Glomerular visceral epithelial cell (primary cell): Measurements from ENCODE around the gene EFNA2.
A peak's percentile ranks its signal among the peaks of the same experiment; 100 is the strongest.

ENCODE experiments used
- DNase-seq: peaks from one replicate; pipeline ENCODE4 v3.0.0-alpha.2; 2016; ENCODE audit errors: extremely low spot score

Gene EFNA2

DNA sequence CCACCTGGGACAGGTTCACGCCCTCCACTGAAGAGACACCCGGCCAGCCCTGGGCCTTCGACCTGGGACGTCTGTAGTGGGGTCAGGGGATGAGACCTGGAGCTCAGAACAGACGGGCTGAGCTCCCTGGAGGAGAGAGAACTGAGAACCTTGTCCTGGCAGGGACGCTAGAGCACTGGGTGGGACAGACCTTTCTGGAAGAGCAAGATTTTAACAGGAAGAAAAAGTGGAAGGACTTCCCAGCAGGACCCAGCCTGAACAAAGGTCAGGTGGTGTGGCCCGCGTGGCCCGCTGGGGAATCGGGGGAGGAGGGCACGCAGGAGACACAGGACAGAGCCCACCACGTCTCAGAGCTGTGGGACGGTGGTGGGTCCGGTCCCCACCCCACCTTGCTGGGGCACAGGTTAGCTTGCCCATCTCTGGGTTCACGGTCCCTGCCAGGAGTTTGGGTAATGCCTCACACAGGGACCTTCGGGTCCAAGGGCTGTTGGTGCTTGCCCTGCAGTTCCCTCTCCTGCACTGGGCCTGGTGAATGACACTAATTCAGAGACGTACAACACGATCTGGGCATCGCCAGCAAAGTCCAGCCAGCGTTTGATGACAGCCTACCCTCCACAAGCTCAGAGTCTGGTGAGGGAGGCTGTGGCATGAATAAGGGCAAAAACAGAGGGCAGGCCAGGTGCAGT lies 1.2 kb upstream of the EFNA2 start:
- no peak for DNase-seq

DNA sequence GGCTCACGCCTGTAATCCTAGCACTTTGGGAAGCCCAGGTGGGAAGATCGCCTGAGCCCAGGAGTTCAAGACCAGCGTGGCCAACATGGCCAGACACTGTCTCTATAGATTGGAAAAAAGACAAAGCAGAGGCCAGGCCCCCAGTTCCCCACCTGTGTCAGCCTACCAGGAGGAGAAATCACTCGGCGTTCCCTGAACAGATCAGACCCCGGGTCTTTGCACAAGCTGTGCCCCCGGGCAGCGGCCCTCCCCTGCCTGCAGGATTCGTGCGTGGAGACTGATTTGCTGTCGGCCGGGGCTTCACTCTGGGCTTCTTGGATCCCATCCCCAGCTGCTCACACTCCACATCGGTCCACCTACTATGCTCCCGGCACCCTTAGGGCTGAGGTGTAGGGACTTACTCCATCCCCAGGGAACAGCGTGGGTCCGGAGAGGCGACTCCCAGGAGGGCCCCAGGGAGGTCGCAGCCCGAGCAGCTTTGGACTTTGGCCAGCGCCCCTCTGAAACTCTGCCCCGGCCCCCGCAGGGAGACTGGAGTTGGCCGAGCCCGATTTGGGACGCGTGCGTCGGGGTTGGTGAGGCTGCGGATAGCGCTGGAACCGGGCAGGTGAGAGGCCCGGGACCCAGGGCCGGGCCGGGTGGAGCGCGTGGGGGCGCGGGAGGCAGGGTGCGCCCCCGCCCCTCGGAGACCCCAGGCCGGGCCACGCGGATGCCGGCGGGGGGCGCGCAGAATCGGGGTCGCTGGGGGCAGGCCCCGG lies 515 bp upstream of the EFNA2 start:
- no peak for DNase-seq

DNA sequence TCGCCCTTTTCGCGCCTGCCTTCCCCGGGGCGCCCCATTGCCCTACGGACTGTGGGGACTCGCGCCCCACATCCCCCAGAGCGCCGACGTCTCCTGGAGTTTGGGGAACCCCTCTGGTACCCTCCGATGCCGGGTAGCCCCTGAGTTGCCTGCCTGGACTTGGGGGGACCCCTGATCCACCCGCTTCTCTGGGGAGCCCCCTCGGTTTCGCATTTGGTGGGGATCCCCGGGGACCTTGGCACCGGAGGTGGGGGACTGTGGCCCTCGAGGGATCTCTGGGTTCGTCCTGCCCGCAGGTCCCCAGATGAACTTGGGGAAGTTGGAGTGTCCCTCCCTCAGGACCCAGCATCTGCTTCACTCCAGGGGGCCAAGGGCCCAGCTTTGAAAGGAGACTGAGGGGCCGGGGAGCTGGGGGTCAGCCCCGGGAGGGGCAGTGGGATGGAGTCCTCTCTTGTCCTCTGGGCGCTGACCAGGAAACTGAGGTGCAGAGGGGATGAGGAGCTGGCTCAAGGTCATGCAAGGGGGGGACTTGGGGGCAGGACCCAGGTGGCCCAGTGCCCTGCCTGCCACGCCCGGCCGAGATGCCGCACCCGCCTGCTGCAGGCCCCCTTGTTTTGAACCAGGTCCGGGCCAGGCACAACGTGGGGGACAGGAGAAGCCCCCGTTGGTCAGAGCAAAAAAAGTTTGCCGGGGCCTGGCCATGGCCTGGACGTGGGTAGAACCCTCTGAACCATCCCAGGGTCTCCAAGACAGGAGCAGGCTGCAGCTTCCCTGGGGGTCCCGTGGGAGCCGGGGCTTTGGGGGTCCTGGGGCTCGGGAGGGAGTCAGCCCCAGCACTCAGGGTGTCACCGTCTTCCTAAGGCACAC lies 1.0 kb downstream of the EFNA2 start:
- no peak for DNase-seq

DNA sequence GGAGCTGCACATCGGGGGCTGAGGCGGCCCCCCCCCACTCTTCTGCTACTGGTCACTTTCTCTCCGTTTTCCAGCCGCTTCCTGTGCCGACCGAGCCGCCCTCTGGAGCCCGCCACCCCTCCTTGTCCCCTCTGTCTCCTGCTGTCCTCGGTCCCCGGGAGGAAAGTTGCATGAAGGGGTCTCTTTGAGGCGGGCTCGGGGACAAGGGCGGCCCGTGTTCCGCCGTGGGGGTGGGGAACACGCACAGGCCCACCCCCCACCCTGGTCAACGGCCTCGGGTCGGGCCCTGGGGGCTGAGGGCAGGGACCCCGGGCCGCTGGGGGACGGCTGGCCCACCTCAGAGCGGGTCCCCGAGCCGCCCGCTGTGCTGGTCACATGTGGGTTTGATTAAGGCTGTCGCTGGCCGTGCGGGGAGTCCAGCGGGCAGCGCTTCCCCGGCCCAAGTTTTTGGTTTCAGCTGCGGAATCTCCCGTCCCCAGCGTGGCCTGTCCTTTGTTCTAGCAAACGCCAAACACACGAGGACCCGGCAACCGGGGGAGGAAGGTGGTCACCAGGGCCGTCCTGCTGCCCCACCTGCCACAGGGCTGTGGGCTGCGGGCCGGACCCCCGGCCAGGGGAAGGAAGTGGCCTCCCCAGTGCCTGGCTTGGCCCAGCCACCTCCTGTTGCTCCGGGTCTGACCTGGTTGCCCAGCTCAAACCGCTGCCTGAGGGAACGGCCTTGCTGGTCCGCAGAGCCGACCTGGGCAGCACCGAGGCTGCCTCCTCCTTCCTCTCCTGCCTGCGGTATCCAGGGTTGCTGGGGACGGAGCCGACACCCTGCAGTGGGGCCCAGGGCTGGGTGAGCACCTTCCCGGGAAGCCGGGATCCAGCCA lies 1.9 kb downstream of the EFNA2 start:
- no peak for DNase-seq

DNA sequence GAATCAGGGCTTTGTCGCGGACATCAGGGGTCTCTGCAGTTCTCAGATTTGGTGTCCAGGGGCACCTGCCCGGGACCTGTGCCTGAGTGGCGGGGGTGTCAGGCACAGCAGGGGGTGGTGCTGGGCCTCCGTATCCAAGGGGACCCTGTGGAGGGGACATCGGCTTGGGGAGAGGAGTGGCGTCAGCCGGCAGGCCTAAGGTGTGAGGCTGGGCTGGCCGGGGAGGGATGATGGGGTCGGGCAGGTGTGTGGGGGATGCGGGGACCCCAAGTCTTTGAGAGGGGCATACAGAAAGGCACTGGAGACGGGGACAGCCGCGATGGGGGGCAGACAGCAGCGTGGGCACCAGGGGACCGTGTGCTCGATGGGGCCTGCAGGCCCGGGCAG lies 2.5 kb downstream of the EFNA2 start:
- DNase-seq, result no peak

DNA sequence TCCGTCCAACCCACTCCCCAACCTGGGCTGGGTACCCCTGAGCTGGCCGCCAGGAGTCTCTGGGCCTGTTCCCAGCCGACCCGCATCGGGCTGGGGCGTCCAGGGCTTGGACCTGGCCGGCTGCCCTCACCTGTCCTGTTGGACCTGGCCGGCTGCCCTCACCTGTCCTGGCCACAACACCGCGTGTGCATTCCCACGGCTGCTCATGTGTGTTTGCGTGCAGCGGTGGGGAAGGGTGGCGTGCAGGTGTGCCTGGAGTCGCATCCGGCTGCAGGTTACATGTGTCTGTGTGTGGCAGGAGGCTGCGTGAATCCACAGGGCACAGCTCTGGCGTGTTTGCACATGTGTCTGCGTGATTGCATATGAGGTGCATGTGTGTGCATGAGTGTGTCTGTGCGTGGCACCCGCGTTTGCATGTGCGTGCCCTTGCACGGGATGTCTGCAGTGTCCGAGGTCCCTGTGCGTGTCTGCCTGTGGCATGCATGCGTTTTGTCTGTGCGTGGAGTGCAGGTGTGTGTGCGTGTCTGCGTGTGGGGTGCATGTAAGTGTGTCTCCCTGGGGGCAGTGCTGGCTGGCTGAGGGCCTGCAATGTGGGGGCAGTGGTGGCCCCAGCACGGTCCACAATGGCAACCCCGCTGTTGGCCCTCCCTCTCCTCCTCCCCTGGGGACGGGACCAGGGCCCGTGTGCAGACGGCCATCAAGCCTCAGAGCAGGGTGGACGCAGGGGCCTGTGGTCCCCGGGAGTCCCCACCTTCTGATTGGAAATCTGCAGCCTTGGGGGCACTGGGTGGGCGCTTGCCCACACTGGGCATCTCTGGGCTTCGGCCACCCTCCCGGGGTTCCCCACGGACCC lies 3.4 kb downstream of the EFNA2 start:
- no peak for DNase-seq

DNA sequence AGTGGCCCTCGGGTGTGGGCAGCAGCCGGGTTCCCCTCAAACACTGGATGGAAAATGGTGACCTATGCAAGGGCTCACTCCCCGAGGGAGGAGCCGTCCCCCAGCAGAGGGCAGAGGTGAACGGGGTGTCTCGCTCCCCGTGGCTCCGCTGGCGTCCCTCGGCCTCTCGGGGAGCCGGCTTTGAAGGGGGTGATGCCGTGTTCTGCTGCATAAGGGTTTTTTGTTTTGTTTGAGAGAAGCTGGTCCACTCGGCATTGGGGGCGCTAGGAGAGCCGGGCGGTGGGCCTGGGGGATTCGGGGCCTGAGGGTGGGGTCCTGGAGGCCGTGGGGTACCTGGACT lies 4.0 kb downstream of the EFNA2 start:
- no peak for DNase-seq

DNA sequence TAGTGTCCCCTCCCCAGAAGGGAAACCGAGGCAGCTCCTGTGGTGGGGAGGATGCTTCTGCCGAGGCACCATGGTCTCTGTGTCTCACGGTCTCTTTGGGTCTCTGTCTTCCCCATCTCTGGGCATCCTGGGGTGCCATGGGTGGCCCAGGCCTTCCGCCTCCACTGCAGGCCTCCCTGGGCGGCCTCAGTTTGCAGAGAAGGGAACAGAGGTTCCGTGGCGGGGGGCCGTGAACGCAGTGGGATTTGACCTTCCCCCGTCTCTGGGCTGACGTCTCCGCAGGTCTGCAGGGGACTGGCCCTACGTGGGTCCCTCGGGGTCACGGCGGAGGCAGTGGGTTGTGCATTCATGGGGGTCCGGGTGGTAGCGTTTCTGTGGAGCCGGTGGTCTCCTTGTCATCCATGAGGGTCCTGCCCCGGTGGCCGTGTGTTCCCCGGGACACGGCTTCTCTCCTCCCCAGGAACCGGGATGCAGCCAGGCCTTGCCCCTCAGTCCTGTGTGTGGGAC lies 4.6 kb downstream of the EFNA2 start:
- DNase-seq, result no peak

DNA sequence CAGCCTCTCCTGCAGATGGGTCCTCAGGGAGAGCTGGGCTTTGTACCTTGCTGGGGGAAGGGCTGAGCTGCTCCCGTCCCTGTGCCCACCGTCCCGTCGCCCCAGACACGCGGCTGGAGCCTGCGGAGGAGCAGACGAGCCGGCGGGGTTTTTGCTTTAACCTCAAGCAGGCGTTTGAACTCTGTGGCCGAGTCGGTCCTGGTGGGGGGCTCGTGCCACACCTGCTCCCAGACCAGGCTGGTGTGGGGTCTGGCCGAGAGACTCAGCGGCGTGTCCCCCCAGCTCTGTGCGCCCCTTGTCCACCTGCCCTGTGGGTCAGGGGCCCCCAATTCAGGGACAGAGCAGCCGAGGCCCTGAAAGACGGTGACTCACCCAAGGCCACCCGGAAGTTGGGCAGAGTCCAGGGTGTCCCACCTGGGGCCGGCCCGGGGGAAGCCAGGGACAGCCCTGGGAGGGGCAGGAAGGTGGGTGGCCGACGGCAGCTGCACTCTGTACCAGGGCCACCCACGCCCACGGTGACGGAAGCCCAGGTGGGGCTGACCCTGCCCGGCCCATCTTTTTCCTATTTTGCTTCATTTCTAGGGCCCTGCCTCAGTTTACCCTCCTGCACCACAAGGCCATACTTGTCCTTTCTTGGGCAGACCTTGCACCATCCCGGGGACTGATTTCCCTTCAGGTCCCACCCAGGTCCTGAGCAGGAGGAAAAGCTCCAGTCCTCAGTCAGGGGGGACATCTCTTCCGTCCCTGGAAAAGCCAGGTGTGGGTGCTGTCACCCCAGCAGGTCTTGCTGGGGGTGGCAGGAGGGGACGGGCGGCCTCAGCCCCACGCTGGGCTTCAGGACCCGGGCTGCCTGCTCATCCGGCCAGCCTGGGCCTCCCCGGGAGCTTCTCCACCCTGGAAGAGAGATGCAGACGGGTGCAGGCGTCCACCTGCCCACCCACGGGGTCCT lies 5.3 kb downstream of the EFNA2 start:
- DNase-seq, result no peak

DNA sequence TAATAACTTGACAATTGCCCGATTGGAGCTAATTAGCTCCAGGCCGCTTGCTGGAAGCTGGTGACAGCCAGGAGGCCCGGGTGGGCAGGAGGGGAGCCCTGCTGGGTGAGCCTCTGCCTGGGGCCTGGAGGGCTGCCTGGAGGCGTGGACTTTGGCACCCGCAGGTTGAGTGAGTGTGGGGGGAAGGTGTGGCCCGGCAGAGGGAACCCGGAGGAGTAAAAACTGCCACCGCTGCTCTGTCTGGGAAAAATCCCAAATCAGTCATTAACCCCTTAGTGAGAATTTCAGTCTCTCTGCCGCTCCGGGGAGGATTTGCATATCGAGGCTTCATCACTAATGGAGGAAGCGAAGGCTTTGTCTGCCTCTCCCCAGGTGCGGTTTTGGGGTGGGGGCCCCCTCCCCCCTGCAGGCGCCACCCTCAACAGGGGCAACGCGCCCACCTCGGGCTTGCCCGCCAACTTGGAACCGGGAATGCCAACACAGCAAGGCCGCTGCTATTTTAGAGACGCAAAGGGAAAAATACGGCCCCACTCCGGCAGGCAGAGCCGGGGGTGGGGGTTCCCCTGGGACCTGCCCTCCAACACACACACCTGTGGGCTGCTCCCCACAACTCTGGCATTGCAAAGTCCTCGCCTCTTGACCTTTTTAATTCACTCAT lies 6.2 kb downstream of the EFNA2 start:
- no peak for DNase-seq

DNA sequence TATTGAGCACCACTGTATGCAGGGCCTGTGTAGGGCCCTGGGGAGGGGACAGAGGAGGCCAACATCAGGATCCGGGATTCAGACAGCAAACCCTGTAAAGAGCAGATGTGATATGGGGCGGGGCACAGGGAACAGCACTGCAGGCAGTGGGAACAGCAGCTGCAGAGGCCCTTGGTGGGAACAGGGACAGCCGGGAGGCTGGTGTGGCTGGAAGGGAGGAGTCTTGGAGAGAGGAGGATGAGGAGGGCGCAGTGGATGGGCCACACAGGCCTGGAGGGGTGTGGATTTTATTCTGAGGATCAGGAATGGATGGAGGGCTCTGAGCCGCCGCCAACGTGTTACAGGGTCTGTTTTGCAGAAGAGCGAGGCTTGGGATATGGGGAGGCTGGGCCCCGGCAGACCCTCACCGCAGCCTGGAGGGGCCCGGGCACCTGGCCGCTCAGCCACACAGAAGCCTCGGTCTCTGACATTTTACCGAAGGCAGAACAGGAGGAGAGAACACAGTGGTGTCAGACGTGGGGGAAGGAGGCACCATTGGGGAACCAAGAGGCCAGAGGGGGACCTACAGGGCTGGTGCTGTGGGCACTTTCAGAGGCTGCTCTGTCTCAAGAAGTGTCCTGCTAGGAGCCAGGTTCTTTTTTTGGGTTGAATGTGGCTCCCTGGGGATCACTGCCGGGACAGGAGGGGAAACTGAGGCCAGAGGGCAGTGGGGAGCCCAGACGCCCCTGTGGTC lies 6.9 kb downstream of the EFNA2 start:
- DNase-seq, result no peak

DNA sequence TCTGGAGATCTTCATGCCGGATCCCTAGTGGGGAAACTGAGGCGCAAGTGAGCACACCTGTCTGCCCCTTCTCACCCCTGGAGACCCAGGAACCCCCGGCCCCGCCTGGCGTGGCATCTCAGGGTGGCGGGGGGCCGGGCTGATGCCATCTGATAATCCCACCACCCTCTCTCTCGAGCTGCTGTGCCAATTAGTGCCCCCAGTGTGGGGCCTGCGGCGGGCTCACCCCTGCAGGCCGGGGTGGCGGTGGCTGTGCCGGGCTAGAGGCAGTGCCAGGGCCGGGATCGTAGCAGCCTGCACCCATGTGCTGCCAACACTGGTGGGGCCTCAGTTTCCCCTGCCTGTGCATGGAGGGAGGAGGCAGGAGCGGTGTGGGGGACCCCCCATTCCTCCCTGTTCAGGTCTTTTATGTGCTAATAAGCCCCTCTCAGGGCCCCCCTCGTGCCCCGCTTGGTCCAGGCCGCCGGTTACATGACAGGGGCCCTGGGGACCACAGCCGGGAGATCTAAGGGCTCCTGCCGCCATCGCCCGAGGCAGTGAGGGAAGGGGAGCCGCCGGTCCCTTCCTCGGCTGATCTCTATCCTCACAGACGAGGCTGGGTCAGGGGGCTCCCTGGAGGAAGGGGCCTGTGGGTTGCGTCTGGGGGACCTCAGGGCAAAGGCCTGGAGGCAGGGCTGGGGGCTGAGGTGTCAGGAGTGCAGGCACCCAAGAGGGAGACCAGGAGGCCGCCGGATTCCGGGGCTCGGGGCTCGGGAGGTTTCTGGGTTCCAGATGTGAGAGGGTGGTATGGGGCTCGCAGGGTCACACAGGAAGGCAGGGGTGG lies 8.3 kb downstream of the EFNA2 start:
- no peak for DNase-seq

DNA sequence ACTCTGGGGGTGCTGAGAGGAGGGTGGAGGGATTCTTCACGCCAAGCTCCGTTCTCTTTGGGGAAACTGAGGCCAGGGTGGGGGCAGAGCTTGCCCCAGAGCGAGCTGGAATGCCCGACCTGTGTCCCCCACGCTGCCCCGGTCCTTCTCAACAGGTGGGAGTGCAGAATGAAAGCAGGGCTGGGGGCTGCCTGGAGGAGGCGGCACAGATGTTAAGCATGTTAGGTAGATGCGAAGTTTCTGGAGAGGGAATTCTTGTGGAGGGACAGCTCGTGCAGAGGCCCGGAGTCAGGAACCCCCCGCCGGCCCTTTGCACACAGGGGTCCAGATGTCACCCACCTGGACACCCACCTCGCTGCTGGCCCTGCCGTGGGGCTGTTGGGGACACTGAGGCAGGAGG lies 9.0 kb downstream of the EFNA2 start:
- no peak for DNase-seq

DNA sequence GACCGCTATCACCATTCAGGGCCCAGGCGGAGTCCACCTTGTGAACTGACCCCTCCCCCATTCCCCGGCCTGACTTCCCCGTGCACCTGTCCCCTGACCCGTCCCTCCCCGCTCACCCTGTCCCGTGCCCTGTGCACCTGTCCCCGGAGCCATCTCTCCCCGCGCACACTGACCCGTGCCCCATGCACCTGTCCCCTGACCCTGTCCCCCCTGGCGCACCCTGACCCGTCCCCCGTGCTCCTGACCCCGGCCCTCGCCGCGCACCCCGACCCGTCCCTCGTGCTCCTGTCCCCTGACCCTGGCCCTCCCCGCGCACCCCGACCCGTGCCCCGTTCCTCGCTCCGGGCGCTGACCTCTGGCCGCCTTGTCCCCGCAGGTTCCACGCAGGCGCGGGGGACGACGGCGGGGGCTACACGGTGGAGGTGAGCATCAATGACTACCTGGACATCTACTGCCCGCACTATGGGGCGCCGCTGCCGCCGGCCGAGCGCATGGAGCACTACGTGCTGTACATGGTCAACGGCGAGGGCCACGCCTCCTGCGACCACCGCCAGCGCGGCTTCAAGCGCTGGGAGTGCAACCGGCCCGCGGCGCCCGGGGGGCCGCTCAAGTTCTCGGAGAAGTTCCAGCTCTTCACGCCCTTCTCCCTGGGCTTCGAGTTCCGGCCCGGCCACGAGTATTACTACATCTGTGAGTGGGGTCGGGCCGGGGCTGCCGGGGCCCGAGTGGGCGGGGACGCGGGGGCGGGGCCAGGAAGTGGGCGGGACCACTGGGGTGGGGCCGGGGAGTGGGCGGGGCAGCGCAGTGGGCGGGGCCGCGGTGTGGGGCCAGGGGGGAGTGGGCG lies 9.7 kb downstream of the EFNA2 start:
- DNase-seq, result peak; percentile 36

DNA sequence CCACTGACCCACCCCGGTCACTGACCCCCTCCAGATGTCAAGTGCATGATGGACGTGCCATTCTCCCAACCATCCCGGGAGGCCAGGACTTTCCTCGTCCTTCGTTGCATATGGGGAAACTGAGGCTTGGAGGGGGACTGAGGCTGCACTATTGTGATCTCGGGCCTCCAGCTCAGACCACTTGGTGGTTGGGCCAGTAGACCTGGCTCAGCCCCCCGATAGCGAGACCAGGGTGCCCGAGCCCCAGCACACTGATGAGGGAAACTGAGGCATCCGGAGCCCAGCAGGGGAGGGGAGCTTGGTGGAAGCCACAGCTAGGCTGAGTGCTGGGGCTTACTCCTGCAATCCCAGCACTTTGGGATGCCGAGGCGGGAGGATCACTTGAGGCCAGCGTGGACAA lies 10.4 kb downstream of the EFNA2 start:
- no peak for DNase-seq

DNA sequence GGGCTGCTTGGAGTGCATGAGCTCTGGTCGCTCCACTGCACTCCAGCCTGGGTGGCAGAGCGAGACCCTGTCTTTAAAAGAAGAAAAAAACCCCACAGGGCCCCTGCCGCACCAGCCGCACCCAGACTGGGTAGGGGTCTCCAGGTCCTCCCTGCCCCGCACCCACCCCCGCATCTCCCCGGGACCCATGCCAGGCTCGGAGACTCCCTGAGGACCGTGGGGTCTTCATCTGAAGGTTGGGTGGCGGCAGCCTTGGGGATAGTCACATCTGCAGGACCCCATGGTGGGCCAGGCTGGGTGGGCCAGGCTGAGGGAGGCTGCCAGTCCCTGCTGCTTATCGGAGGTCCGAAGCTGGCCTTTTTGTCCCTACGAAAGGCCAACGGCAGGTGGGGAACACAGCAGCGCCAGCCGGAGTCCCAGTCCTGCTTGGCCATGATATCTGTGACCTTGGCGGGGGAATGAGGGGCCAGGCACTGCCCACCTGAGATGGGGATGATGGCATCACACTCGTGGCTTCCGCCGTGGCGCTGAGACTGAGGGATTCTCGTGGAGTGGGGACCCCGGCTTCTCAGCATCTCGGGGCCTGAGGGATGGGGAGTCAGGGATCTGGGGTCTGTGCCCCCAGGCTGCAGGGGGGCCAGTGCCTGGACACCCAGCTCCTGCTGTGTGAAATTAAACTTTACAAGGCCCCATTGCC lies 11.1 kb downstream of the EFNA2 start:
- no peak for DNase-seq
